Peyer's patch (tissue), 4 donors: Measurements from ENCODE around the gene TMEM9B.

Experiments
- CTCF ChIP-seq, 6 experiments: fragments of 450-650 bp in 4 of 6; fragments of 200-600 bp in 2 of 6; sonication (generic) in 1 of 6; IDR thresholded peaks; one replicate each; pipeline ENCODE4 v1.5.1; 2017 to 2019; ENCODE audit warnings: antibody characterized with exemption in 6 of 6, mild to moderate bottlenecking in 3 of 6, moderate library complexity in 1 of 6
- POLR2A ChIP-seq, 2 donors: fragments of 450-650 bp; IDR thresholded peaks; one replicate each; pipeline ENCODE4 v1.5.1; 2017; ENCODE audit warnings: antibody characterized with exemption in 2 of 2, mild to moderate bottlenecking in 2 of 2, moderate library complexity in 2 of 2

GRCh38 chr11:8908099-8908498 is 56.1 kb downstream of the TMEM9B start:
- TF ChIP-seq CTCF (IDR thresholded peaks at IDR 0.05) (no peak), POLR2A (IDR thresholded peaks at IDR 0.05) (no peak)
